GM21360 (cell line): ENCODE data around the gene OR9A2.

Source experiments
- ATAC-seq: cut with Tn5 transposase; IDR thresholded peaks from one replicate; pipeline ENCODE4 v1.9.1; 2021; ENCODE audit warnings: mild to moderate bottlenecking, moderate library complexity; ENCODE audit not compliant: unreplicated experiment

The OR9A2 gene

GRCh38 chr7:143023047-143023446 lies 3.9 kb downstream of the OR9A2 start:
- ATAC-seq: no peak

DNA sequence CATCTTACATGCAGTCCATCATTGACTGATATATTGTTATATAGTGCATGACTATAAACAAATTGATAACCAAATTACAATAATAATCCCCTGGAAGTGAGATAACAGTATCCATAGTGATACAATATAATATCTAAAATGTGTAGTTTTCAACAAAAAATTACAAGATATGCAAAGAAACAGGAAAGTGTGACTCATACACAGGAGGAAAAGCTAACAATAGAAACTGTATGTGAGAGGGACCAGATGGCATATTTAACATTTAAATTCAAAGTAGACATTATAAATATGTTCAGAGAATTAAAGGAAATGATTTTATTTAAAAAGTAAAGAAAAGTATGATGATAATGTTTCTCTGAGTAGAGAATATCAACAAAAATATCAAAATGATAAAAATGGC lies 8.0 kb downstream of the OR9A2 start:
- ATAC-seq: no peak

- ATAC-seq: no peak
Measured at GRCh38 chr7:143016996-143017395, 9.9 kb downstream of the OR9A2 start.

DNA sequence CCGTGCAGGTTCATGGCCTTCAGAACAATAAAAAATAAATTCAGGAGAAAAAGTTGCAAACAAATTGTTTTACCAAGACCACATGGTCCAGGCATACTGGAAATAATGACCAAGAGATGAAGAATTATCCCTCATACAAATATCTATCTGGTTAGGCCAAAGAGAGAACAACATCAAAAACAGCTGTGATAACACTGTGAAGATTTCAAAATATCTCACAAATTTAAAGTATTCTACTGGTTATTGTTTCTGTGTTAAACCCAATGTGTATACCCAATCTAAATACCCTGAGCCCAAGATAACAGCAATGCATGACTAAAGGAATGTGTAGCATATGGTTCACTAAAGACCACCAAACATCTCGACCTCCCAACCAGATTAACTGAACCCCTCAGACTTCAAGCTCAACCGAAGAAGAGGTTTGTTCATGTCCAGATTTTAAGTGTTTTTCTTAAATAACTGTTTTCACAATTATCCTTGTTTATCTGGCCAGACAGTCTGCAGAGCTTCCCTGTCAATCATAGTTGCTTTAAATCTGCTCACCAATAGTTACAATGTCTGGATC lies 10.9 kb downstream of the OR9A2 start:
- ATAC-seq: no peak

DNA sequence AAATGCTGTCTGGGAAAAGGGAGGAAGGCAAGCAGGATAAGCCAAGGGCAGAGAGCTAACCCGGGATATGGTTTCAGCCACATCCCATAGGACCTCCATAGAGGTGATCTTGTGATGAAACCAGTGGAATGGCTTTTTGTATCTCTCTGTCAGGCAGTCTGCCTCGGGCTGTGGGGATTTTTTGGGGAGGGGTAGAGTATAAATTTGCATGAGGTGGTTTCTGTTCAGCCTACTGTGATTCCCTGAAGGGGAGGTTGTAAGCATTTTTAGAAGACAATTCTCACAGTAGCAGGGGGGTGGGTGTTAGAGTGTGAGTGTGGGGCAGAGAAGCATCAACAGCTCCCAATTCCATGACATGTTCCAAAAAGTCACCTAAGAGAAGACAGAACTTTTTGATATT lies 11.8 kb downstream of the OR9A2 start:
- ATAC-seq: peak; percentile 95

DNA sequence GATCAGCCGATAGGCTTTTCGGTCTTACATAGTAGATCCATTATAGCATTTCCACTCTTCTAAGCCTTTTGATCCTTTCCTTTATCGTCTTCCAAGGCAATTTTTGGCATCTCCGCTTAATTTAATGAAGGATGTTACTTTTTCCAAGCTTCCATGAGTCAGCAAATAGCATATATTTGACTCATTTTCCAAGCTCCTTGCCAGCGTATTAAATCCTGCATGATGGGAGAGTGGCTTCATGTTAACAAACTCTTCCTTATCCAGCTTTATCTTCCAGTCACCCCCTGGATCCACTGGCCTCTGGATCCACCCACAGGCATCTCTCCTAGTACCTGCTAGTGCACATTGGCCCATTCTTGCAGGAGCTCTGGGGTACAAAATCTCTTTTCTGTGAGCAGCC lies 13.0 kb downstream of the OR9A2 start:
- no peak for ATAC-seq

- ATAC-seq: no peak
Measured at GRCh38 chr7:143013473-143013872, 13.5 kb downstream of the OR9A2 start.

DNA sequence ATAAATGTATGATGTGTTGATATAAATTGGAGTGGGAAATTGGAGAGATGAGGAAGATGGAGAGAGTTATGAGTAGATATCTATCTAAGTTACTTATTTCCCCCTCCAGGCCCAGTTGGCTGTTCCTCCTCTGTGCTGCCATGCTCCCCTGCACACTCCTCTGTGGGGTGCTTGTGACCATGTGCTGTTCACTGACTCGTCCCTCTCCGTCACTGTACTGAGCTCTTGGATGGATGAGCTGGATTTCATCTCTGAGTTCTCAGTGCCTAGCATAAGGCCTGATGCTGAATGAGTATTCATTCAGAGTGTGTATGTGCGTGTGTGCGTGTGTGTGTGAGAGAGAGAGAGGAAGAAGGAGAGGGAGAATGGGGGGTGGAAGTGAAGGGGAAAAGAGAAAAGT lies 14.5 kb downstream of the OR9A2 start:
- no peak for ATAC-seq

GRCh38 chr7:143012001-143012400 lies 14.9 kb downstream of the OR9A2 start:
- ATAC-seq: no peak

DNA sequence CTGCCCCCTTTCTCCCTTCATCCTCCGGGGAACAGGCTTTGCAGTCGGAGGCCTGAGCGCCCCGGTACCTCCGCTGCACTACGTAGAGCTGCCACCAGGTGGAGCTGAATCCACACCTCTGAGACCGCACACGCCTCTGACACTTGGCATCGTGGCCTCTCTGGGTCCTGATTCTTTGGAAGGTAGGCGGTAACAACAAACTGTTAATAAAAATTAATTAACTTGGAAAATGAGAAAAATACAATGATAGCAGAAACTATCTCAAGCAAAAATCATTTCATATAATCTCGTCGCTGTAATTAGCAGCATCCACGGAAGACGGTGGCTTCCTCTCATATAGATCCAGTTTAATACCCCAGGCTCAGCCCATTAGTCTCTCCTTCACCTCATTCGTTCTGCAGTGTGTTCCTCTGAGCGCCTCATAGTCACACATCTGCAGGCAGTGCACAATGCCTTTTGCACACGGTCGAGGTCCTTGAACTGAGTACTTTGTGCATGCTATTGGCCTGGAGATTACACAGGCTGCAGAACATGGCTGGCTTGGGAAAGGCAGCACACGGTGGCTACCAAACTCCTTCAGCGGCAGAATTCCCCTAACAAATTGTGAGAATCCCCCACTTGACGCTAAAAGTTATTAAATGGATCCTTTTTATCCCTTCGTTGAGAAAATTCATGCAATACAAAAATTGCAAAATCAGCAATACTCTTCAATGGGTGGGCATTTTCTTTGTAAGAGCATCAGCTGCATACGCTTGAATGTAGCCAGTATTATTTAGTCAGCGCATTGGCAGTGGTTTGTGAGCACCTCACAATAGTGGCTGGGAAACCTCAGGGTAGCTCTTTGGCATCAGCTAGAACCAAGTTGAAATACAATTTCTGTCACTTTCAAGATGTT lies 18.7 kb downstream of the OR9A2 start:
- ATAC-seq: peak; percentile 91

- ATAC-seq: no peak
Measured at GRCh38 chr7:143005632-143006260, 21.2 kb downstream of the OR9A2 start.

DNA sequence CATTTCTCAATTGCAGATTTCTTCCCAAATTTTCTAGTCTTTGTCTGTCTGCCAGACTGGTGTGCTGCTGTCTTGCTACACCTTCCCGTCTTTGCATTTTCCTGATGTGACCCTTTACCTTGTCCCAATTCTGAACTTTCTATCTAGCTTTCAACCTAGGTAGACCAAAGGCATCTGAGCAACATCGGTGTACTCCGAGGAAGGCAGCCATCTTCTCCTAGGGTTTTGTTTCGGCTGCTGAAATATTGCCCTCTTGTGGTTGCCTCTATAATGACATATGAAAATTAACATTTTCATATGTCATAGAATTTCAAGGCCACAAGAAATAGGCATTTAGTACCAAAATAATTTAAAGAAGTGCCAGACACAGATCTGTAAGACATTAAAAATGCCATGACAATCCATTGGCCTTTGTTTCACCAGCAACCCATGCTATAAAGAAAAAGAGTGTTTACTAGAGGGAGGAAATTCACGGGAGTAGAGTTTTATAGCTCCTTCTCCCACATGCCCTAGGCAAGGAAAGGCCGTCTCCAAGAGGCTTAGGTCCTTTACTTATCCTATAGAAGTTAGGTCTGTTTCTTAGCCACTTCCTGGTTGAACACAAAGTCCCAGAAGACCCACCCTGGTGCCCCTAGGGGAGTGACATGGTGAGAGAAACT lies 23.4 kb downstream of the OR9A2 start:
- ATAC-seq: peak; percentile 64

GRCh38 chr7:143002898-143003297 lies 24.0 kb downstream of the OR9A2 start:
- no peak for ATAC-seq

DNA sequence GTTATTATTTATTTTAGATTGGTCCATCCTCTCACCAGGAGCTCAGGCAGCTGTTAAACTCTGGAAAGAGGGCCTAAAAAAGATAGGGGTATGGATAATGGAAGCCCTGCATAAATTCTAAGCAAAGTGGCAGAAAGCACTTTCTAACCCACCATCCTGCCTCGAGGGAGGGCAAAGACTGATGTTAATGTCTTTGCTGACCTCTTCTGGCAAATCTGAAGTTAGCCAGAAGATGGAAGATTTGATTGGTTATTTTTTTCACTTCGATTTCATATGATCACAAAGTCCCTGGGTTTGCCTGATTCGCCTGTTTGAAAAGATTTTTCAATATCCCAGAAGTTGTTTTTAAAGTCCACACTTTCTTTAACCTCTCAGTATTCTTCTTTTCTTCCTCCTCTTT lies 24.8 kb downstream of the OR9A2 start:
- no peak for ATAC-seq

DNA sequence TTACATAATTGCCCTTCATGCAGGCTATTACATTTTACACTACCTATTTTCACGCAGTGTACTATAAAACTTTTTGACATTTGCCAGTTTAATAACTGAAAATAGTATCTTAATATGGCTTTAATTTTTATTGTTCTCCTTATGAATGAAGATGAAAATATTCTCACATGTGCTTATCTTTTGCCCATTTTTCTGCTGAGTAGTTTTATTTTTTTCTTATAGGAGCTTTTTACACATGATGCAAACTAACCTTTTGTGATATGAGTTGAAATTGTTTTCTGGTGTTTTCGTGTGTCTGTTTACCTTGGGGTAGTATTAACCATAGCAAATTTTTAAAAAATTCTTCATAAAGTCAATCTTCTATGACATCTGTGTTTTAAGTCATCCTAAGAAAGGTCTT lies 26.3 kb downstream of the OR9A2 start:
- ATAC-seq: no peak

- no peak for ATAC-seq
Measured at GRCh38 chr7:142999793-143000192, 27.1 kb downstream of the OR9A2 start.

GRCh38 chr7:142998966-142999365 lies 28.0 kb downstream of the OR9A2 start:
- ATAC-seq: no peak

- ATAC-seq: no peak
Measured at GRCh38 chr7:142997456-142997989, 29.4 kb downstream of the OR9A2 start.

- no peak for ATAC-seq
Measured at GRCh38 chr7:142992427-142992826, 34.5 kb downstream of the OR9A2 start.

DNA sequence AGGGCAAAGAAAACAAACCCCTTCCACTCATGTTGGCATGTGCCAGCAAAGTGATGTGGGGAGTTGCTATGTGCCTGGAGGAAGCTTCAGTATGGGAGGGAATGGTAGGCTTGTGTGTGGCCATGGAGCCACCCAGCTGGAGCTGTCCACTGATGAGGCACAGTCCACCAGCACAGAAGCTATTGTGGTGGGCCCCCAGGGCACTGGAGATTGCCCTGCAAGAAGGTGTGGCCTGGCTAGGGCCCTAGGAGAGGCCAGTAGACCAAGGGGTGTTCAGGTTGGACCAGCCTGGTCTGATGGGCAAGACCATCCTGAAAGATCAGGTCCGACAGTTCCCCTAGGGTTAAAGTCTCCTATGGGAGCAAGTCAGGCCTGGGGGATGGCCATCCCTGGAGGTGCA lies 42.6 kb downstream of the OR9A2 start:
- ATAC-seq: no peak

DNA sequence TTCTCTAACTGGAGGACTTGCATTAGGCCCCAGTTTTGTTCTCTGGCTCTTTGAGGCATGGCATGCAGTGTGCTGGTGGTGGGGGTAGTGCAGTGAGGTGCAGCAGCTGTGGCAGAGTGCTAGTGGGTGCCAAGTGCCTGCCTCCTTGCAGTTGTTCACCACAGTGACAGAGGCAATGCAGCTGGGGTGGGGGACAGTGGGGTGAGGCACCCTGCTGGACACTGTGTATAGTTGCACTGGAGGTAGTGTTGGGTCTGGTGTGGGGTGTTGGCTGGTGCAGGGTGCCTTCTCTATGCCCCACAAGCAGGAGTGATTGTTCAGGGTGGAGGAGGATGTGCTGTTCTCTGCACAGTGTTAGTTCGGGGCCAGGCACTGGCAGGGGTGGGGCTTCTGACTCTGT lies 43.1 kb downstream of the OR9A2 start:
- ATAC-seq: no peak
